ENCODE data around the gene MICAL3.
"Not testable (repeated sequence)": the region's sequence is repeated elsewhere in the genome, so short reads cannot be mapped to it uniquely, and the experiment has no call there.

MICAL3 gene

GRCh38 chr22:18050065-18050464 lies 25.7 kb upstream of the MICAL3 start:
- no peak overlapping the region for H3K4me3 ChIP-seq (replicated peaks; ENCODE audit: low read depth, low read length)
- DNase-seq (ENCODE audit: extremely low read depth, low read depth), result no peak
- no peak for TF ChIP-seq CTCF (IDR thresholded peaks at IDR 0.05; ENCODE audit: low read depth, low read length, missing control alignments)

GRCh38 chr22:18048441-18048898 lies 24.1 kb upstream of the MICAL3 start:
- no peak for DNase-seq (ENCODE audit: extremely low read depth, low read depth)
- no peak for TF ChIP-seq CTCF (IDR thresholded peaks at IDR 0.05; ENCODE audit: low read depth, low read length, missing control alignments)
- H3K4me3 ChIP-seq (replicated peaks; ENCODE audit: low read depth, low read length), result peak overlapping the region; percentile 8

GRCh38 chr22:18048041-18048440 lies 23.7 kb upstream of the MICAL3 start:
- peak overlapping the region; percentile 8 for H3K4me3 ChIP-seq (replicated peaks; ENCODE audit: low read depth, low read length)
- DNase-seq (ENCODE audit: extremely low read depth, low read depth), result no peak
- no peak for TF ChIP-seq CTCF (IDR thresholded peaks at IDR 0.05; ENCODE audit: low read depth, low read length, missing control alignments)

GRCh38 chr22:18045794-18046193 lies 21.4 kb upstream of the MICAL3 start:
- no peak for DNase-seq (ENCODE audit: extremely low read depth, low read depth)
- no peak for TF ChIP-seq CTCF (IDR thresholded peaks at IDR 0.05; ENCODE audit: low read depth, low read length, missing control alignments)
- no peak overlapping the region for H3K4me3 ChIP-seq (replicated peaks; ENCODE audit: low read depth, low read length)

- DNase-seq (ENCODE audit: extremely low read depth, low read depth), result no peak
- no peak for TF ChIP-seq CTCF (IDR thresholded peaks at IDR 0.05; ENCODE audit: low read depth, low read length, missing control alignments)
- H3K4me3 ChIP-seq (replicated peaks; ENCODE audit: low read depth, low read length), result no peak overlapping the region
These were observed 20.3 kb upstream of the MICAL3 start for GRCh38 chr22:18044548-18045271.

- no peak for TF ChIP-seq CTCF (IDR thresholded peaks at IDR 0.05; ENCODE audit: low read depth, low read length, missing control alignments)
- DNase-seq (ENCODE audit: extremely low read depth, low read depth), result no peak
- no peak overlapping the region for H3K4me3 ChIP-seq (replicated peaks; ENCODE audit: low read depth, low read length)
These were observed 18.3 kb upstream of the MICAL3 start for GRCh38 chr22:18042685-18043084.

- not testable (repeated sequence) for H3K4me3 ChIP-seq (replicated peaks; ENCODE audit: low read depth, low read length); DNase-seq (ENCODE audit: extremely low read depth, low read depth)
These were observed 16.5 kb upstream of the MICAL3 start for GRCh38 chr22:18040898-18041297.

Measured in HFF-Myc (cell line).